H1 (cell line): ENCODE results near the gene GRK5. TPM values are rescaled to one million over a fixed set of nuclear protein-coding genes. Genes with fewer than 3 reads are reported as not detected.

ENCODE experiments used
- ATF2 ChIP-seq: IDR thresholded peaks from 2 replicates; pipeline ENCODE4 v1.6.1; 2012; ENCODE audit warnings: low read length, inconsistent platforms
- CTCF ChIP-seq, 3 experiments: IDR thresholded peaks; 1 replicate in 2 of 3; 2 replicates in 1 of 3; pipeline versions ENCODE4 v1.5.1 to v1.6.1; 2011; ENCODE audit warnings: low read length in 3 of 3, mild to moderate bottlenecking in 3 of 3, inconsistent platforms in 2 of 3, low read depth in 1 of 3, moderate library complexity in 1 of 3; ENCODE audit not compliant: insufficient read depth in 1 of 3; ENCODE audit errors: control extremely low read depth in 1 of 3
- GABPA ChIP-seq: IDR thresholded peaks from 2 replicates; pipeline ENCODE4 v1.6.1; 2011; ENCODE audit warnings: mild to moderate bottlenecking, low read length, moderate library complexity, borderline replicate concordance; ENCODE audit not compliant: insufficient read depth
- HDAC6 ChIP-seq: IDR thresholded peaks from one replicate; pipeline ENCODE4 v1.7.1; 2012; ENCODE audit warnings: low read depth, mild to moderate bottlenecking, inconsistent platforms, low read length, moderate library complexity
- TEAD4 ChIP-seq: IDR thresholded peaks from 2 replicates; pipeline ENCODE4 v1.6.1; 2012; ENCODE audit warnings: low read depth, low read length, inconsistent platforms, mixed read lengths
- polyA plus RNA-seq, 7 experiments: library from polyadenylated mRNA; depleted of rRNA in 3 of 7; stranded (reverse) in 5 of 7; unstranded in 2 of 7; fragments of >200 nt in 5 of 7; fragments of 200-250 nt in 2 of 7; gene quantifications; 1 replicate in 5 of 7; 2 replicates in 1 of 7; 4 replicates in 1 of 7; pipeline versions ENCODE4 v1.2.1 to v1.2.3, GENCODE V29; 2011 to 2013; ENCODE audit warnings: missing spikeins in 2 of 7, mixed read lengths in 2 of 7
- total RNA-seq: library from RNA; stranded (reverse); fragmentation: NEBNext Ultra II Directional; extraction: Animal tissue kit (Norgen Biotek cat#: 25700); gene quantifications from 2 replicates; pipeline ENCODE4 v1.2.1, GENCODE V29; 2021

GRK5 gene
- total and polyA plus RNA-seq, 2 of the 8 experiments (the other 6 are each of a cell fraction or from before 2014, with no cell fraction given): 0.54 to 2.5 TPM

DNA sequence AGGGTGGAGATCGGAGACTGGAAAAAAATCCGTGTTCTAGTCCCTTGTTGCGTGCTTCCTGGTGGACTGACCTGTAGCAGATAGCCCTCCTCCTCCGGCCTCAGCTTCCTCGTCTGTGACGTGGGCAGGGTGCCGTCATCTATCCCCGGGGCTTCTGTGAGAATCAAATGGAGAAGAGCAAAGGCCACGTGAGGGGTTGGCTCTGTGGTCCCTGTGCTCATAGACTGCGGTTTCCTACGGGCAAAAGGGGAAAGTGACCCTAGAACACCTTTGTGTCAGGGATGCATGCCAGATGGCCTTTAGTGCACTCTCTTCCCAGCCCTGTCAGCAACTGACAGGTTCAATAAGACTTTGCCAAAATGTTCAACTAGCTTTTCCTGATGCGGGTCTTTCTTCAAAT lies 33.7 kb downstream of the GRK5 start (continued):
- TF ChIP-seq ATF2 (no peak), TEAD4 (no peak), CTCF (IDR thresholded peaks at IDR 0.05; ENCODE audit: control extremely low read depth in 1 of 3, insufficient read depth in 1 of 3, low read depth in 1 of 3, low read length in 3 of 3) (no peak), HDAC6 (no peak), GABPA (no peak)
